A673 (cell line): ENCODE results near the gene MRTFA.

Experiments
- EZH2 ChIP-seq: fragments of 200-600 bp; sonication (generic); IDR thresholded peaks from 2 replicates; pipeline ENCODE4 v1.6.1; 2017; ENCODE audit warnings: borderline replicate concordance, low read depth, mild to moderate bottlenecking, mixed read lengths, antibody characterized with exemption, low read length; ENCODE audit not compliant: poor library complexity, severe bottlenecking
- TF ChIP-seq, protein P1 (sequence below): fragments of 300-800, 200-600 bp; sonication (generic); conservative IDR thresholded peaks from 2 replicates; pipeline ENCODE4 v1.5.1; 2017; ENCODE audit warnings: low read depth, mild to moderate bottlenecking, antibody characterized with exemption, low read length, moderate library complexity, mixed read lengths

- TF ChIP-seq, protein P1, sequence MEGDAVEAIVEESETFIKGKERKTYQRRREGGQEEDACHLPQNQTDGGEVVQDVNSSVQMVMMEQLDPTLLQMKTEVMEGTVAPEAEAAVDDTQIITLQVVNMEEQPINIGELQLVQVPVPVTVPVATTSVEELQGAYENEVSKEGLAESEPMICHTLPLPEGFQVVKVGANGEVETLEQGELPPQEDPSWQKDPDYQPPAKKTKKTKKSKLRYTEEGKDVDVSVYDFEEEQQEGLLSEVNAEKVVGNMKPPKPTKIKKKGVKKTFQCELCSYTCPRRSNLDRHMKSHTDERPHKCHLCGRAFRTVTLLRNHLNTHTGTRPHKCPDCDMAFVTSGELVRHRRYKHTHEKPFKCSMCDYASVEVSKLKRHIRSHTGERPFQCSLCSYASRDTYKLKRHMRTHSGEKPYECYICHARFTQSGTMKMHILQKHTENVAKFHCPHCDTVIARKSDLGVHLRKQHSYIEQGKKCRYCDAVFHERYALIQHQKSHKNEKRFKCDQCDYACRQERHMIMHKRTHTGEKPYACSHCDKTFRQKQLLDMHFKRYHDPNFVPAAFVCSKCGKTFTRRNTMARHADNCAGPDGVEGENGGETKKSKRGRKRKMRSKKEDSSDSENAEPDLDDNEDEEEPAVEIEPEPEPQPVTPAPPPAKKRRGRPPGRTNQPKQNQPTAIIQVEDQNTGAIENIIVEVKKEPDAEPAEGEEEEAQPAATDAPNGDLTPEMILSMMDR: no peak
- no peak for TF ChIP-seq EZH2
These were observed 162.8 kb downstream of the MRTFA start for GRCh38 chr22:40473703-40474102.
